ENCODE measurements around the gene PRR19. TPM values are rescaled to one million over a fixed set of nuclear protein-coding genes. Genes with fewer than 3 reads are reported as not detected.
A peak's percentile ranks its signal among the peaks of the same experiment; 100 is the strongest.
"Not testable (repeated sequence)": the region's sequence is repeated elsewhere in the genome, so short reads cannot be mapped to it uniquely, and the experiment has no call there.

The PRR19 gene
- total RNA-seq, 1 donor from 2014 or later, result 0.45 TPM

DNA sequence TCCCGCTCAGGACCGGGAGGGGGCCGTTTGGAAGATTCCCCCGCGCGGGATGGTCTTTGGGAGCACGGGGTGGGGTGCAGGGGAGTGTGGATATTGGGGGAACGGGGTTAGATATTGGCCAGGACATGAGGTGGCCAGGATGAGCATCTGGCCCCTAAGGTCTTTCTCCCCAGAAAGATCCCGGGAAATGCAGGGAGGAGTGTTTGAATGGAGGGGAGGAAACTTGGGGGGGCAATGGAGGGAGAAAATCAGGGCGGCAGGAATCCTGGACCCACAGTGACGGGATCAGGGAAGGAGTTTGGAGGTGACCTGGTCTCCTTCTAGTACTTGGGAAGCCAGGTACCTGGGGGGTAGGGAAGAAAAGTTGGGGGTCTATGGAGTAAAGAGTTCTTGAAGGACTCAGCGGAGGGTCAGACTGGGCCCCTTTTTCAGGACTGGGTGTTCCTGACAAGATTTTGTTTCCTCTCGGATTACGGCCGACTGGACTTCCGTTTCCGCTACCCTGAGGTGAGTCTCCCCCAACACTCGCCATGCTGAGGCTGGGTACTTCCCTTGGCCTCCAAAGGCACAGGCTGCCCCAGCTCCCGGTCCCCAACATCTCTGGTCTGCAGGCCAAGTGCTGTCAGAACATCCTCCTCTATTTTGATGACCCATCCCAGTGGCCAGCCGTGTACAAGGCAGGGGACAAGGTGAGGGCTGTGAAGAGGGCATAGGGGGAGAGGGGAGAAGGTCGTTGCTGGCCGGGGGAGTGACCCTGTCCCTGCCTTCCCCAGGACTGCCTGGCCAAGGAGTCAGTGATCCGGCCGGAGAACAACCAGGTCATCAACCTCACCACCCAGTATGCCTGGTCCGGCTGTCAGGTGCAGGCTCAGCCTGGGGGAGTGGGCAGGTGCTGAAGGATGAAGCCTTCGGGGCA, 12.2 kb downstream of the PRR19 start:
- ATAC-seq (no peak), DNase-seq (ENCODE audit: low spot score) (no peak)
- intact Hi-C loops (cut with DNase I), result no loop called here

DNA sequence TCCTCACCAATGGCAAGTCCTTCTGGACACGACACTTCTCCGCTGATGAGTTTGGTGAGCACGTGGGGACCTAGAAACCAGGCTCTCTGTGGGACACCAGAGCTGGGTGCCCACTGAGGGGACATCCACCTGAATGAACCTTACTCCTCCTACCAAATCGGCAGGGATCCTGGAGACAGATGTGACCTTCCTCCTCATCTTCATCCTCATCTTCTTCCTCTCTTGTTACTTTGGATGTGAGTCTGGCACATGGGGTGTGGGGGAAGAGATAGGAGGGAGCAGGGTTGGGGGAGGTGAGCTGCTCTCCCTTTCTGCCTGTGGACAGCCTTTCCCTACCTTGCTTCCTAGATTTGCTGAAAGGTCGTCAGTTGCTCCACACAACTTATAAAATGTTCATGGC, 13.1 kb downstream of the PRR19 start:
- DNase-seq (ENCODE audit: low spot score) (no peak), ATAC-seq (no peak)
- intact Hi-C loops (cut with DNase I), result no loop called here

GRCh38 chr19:42316223-42317211, 14.6 kb downstream of the PRR19 start:
- DNase-seq (ENCODE audit: low spot score) (no peak), ATAC-seq (no peak)
- intact Hi-C loops (cut with DNase I), result no loop called here

DNA sequence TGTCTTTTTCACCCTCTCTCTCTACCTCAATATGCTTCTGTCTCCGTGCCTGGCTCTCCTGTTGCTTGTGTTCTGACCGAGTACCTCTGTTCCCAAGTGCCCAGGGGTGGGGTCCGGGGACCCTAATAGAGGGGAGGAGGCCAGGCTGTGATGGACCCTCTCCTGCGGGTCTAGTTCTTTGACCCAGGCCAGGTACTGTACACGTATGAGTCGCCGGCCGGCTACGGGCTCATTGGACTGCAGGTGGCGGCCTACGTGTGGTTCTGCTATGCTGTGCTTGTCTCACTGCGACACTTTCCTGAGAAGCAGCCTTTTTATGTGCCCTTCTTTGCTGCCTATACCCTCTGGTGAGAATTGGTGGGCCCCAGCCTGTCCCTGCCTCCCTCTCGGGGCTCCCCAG, 15.6 kb downstream of the PRR19 start:
- DNase-seq (ENCODE audit: low spot score) (no peak), ATAC-seq (no peak)
- intact Hi-C loops (cut with DNase I), result no loop called here

- ATAC-seq (no peak), DNase-seq (ENCODE audit: low spot score) (no peak)
- intact Hi-C loops (cut with DNase I), result loop anchor here (10.0 kb wide), 1 partner anchor 188 kb away; the partner anchor contains the start of gene POU2F2
These were observed 20.4 kb downstream of the PRR19 start for GRCh38 chr19:42322305-42322704.

DNA sequence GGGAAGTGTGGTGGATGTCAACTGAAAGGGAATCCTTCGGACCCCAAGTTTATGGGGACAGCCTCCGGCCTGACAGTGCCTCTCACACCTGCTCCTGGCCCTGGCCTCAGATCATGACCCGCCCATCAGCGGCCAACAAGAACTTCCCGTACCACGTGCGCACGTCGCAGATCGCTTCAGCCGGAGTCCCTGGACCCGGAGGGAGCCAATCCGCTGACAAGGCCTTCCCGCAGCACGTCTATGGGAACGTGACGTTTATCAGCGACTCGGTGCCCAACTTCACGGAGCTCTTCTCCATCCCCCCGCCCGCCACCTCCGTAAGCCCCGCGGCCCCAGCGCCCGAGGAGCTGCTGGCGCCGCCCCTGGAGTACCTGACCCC, 21.5 kb downstream of the PRR19 start:
- no peak for DNase-seq (ENCODE audit: low spot score)
- intact Hi-C loops (cut with DNase I), result loop anchor here (10.0 kb wide), 1 partner anchor 189 kb away; the partner anchor contains the start of gene POU2F2
- no peak for ATAC-seq

GRCh38 chr19:42323852-42324654, 22.1 kb downstream of the PRR19 start:
- intact Hi-C loops (cut with DNase I), result loop anchor here (10.0 kb wide), 1 partner anchor 189 kb away; the partner anchor contains the start of gene POU2F2
- DNase-seq (ENCODE audit: low spot score) (no peak), ATAC-seq (no peak)

DNA sequence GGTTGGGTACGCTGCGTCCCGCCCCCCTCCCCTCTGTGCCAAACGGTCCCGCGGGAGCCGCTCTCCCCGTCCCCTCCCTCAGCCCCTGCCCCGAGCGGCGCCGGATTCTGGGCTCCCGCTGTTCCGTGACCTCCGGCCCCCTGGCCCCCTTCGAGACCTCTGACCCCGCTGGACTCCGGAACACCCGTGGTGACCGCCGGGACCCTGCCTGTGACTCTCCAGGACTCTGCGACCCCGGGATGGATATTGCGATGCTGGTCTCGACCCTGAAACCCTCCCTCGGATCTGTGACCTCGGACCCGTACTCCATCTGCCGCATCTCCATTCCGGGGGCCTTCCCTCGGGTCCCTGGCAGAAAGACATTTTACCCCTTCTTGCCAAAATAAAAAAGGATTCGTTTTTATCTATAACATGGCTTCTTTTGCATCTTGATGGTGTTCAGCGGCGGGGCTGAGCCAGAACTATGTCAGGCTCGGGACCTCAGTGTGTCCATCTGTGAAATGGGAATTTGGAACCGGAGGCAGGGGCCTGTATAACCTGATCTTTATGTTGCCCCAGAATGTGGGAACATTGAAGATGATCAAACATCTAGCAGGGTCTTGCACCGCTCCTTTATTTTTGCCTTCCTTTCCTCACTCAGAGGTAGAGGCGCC, 22.8 kb downstream of the PRR19 start:
- no peak for ATAC-seq
- DNase-seq (ENCODE audit: low spot score), result peak; percentile 72
- intact Hi-C loops (cut with DNase I), result loop anchor here (10.0 kb wide), 1 partner anchor 190 kb away; the partner anchor contains the start of gene POU2F2

- ATAC-seq, result peak; percentile 98
- intact Hi-C loops (cut with DNase I), result loop anchor here (10.0 kb wide), 1 partner anchor 191 kb away; the partner anchor contains the start of gene POU2F2
- peak; percentile 99 for DNase-seq (ENCODE audit: low spot score)
These were observed 23.5 kb downstream of the PRR19 start, which contains the start of gene MEGF8 for GRCh38 chr19:42325308-42325895. TSS of gene MEGF8 (plus strand) at chr19:42325635. CDS start at chr19:42326244, 609 bp downstream.

GRCh38 chr19:42325896-42326771, 24.2 kb downstream of the PRR19 start:
- DNase-seq (ENCODE audit: low spot score), result no peak
- ATAC-seq, result no peak
- intact Hi-C loops (cut with DNase I), result loop anchor here (10.0 kb wide), 1 partner anchor 191 kb away; the partner anchor contains the start of gene POU2F2

GRCh38 chr19:42326969-42327368, 25.0 kb downstream of the PRR19 start:
- ATAC-seq (no peak), DNase-seq (ENCODE audit: low spot score) (no peak)
- intact Hi-C loops (cut with DNase I), result loop anchor here (10.0 kb wide), 1 partner anchor 192 kb away; the partner anchor contains the start of gene POU2F2

DNA sequence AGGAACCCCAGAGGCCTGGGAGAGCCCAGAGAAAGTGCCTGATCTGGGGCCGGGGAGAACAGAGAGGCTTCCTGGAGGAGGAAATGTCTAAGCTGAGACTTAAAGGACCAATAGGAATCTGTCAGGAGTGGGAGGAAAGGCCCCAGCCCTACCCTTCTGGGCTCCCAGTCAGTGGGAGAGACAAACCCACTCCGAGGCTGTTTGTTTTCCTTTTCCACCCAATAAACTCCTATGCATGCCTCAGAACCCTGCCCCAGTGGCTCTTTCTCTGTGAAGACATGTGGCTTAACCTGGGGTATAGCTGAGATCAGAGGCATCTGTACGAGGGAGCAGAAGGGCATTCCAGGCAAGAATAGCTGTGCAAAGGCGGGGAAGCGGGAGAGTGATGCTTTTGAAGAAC, 25.4 kb downstream of the PRR19 start:
- ATAC-seq (no peak), DNase-seq (ENCODE audit: low spot score) (no peak)
- intact Hi-C loops (cut with DNase I), result loop anchor here (10.0 kb wide), 1 partner anchor 193 kb away; the partner anchor contains the start of gene POU2F2

- ATAC-seq (no peak), DNase-seq (ENCODE audit: low spot score) (no peak)
- intact Hi-C loops (cut with DNase I), result loop anchor here (10.0 kb wide), 1 partner anchor 193 kb away; the partner anchor contains the start of gene POU2F2
These were observed 26.2 kb downstream of the PRR19 start for GRCh38 chr19:42328106-42328505.

GRCh38 chr19:42328854-42329253, 26.9 kb downstream of the PRR19 start:
- intact Hi-C loops (cut with DNase I), result loop anchor here (10.0 kb wide), 1 partner anchor 194 kb away; the partner anchor contains the start of gene POU2F2
- DNase-seq (ENCODE audit: low spot score), result no peak
- ATAC-seq, result no peak

GRCh38 chr19:42330241-42330711, 28.3 kb downstream of the PRR19 start:
- peak; percentile 20 for ATAC-seq
- no peak for DNase-seq (ENCODE audit: low spot score)
- intact Hi-C loops (cut with DNase I), result no loop called here

DNA sequence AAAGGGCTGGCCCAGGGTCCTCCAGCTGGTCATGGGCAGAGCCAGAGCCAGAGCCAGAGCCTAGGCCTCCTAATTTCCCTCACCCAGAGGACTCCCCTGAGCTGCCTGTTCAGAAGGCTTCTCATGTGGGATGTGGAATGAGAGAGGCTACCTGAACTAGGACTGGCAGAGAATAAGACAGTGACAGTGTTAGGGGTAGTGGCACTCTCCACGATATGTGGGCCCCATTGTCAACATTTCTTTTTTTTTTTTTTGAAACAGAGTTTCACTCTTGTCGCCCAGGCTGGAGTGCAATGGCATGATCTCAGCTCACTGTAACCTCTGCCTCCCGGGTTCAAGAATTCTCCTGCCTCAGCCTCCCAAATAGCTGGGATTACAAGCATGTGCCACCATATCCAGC, 29.4 kb downstream of the PRR19 start:
- intact Hi-C loops (cut with DNase I); DNase-seq (ENCODE audit: low spot score); ATAC-seq: not testable (repeated sequence)

All from sciatic nerve (tissue), 2 donors.